ENCODE data around the gene ERGIC2.
A peak's percentile ranks its signal among the peaks of the same experiment; 100 is the strongest.

Gene ERGIC2

GRCh38 chr12:29374012-29374411 lies 7.0 kb downstream of the ERGIC2 start:
- no peak for DNase-seq

- no peak for DNase-seq
Observed at GRCh38 chr12:29365091-29365490, 15.9 kb downstream of the ERGIC2 start.

GRCh38 chr12:29354954-29355353 lies 26.0 kb downstream of the ERGIC2 start:
- no peak for DNase-seq

GRCh38 chr12:29350080-29350479 lies 30.9 kb downstream of the ERGIC2 start:
- DNase-seq, result no peak

- DNase-seq, result no peak
Observed at GRCh38 chr12:29346769-29347421, 34.1 kb downstream of the ERGIC2 start.

- DNase-seq, result no peak
Observed at GRCh38 chr12:29343022-29343799, 37.8 kb downstream of the ERGIC2 start.

- DNase-seq, result no peak
Observed at GRCh38 chr12:29337325-29337724, 43.6 kb downstream of the ERGIC2 start.

GRCh38 chr12:29334937-29335336 lies 46.0 kb downstream of the ERGIC2 start:
- no peak for DNase-seq

- no peak for DNase-seq
Observed at GRCh38 chr12:29333178-29333577, 47.8 kb downstream of the ERGIC2 start.

- DNase-seq, result no peak
Observed at GRCh38 chr12:29329411-29329810, 51.6 kb downstream of the ERGIC2 start.

- DNase-seq, result no peak
Observed at GRCh38 chr12:29322157-29322556, 58.8 kb downstream of the ERGIC2 start.

- no peak for DNase-seq
Observed at GRCh38 chr12:29320295-29321085, 60.5 kb downstream of the ERGIC2 start.

GRCh38 chr12:29317556-29318363 lies 63.2 kb downstream of the ERGIC2 start:
- DNase-seq, result peak; percentile 95

- DNase-seq, result no peak
Observed at GRCh38 chr12:29316752-29317151, 64.2 kb downstream of the ERGIC2 start.

- DNase-seq, result no peak
Observed at GRCh38 chr12:29314416-29314815, 66.6 kb downstream of the ERGIC2 start.

GRCh38 chr12:29310899-29311298 lies 70.1 kb downstream of the ERGIC2 start:
- no peak for DNase-seq

GRCh38 chr12:29309320-29309902 lies 71.6 kb downstream of the ERGIC2 start:
- peak; percentile 24 for DNase-seq

- no peak for DNase-seq
Observed at GRCh38 chr12:29306682-29307081, 74.3 kb downstream of the ERGIC2 start.

GRCh38 chr12:29306266-29306665 lies 74.7 kb downstream of the ERGIC2 start:
- DNase-seq, result no peak

GRCh38 chr12:29304388-29304787 lies 76.6 kb downstream of the ERGIC2 start:
- no peak for DNase-seq

GRCh38 chr12:29301114-29301513 lies 79.9 kb downstream of the ERGIC2 start:
- no peak for DNase-seq

- DNase-seq, result no peak
Observed at GRCh38 chr12:29299633-29300032, 81.3 kb downstream of the ERGIC2 start.

All from NCI-H1694 treated with DMSO at 0.1 percent for 48 hours (cell line).